ENCODE data around the gene SCAMP2. TPM values are rescaled to one million over a fixed set of nuclear protein-coding genes. Genes with fewer than 3 reads are reported as not detected.

Gene SCAMP2
- total RNA-seq, 1 experiment from 2014 or later: 50.2 TPM

- Histone ChIP-seq H3K27ac (ENCODE audit: insufficient read length, low read depth, low read length) (no peak overlapping the region), H3K23me2 (ENCODE audit: insufficient read length, low read depth, low read length, poor library complexity, severe bottlenecking) (peaks cover 12% of the 10 kb centered on the region), H3K4ac (ENCODE audit: low read depth, low read length) (no peak overlapping the region), H2BK5ac (ENCODE audit: insufficient read length, low read length) (no peak overlapping the region), H2BK12ac (ENCODE audit: insufficient read length, low read depth, low read length) (no peak overlapping the region), H3K79me1 (ENCODE audit: insufficient read depth, low read depth, low read length, poor library complexity, severe bottlenecking) (peaks cover 2% of the 10 kb centered on the region), H3K27me3 (ENCODE audit: insufficient read depth, low read length) (no peaks in the 10 kb centered on the region), H3K9ac (ENCODE audit: extremely low read depth, insufficient read length, low read length) (no peak overlapping the region), H3K14ac (ENCODE audit: insufficient read depth, low read length) (no peak overlapping the region), H3K4me1 (ENCODE audit: insufficient read depth, low read length) (no peaks in the 10 kb centered on the region), H3K18ac (ENCODE audit: insufficient read length, low read depth, low read length) (no peak overlapping the region), H3K4me2 (ENCODE audit: insufficient read depth, insufficient read length, low read length) (no peak overlapping the region), H2AFZ (ENCODE audit: low read length) (no peak overlapping the region), H4K8ac (replicated peaks; ENCODE audit: insufficient read length, low read depth, low read length) (no peak overlapping the region), H2BK120ac (ENCODE audit: low read depth, low read length, poor library complexity, severe bottlenecking) (no peak overlapping the region), H4K91ac (ENCODE audit: insufficient read length, low read depth, low read length) (no peak overlapping the region), H3T11ph (ENCODE audit: low read length) (no peak overlapping the region), H3K79me2 (ENCODE audit: insufficient read depth, low read length) (peaks cover 16% of the 10 kb centered on the region; the same call in 1 of the 2 replicates), H3K56ac (ENCODE audit: insufficient read length, low read depth, low read length) (no peak overlapping the region), H4K20me1 (ENCODE audit: control insufficient read depth, insufficient read depth, insufficient read length) (peaks cover 3% of the 10 kb centered on the region), H2AK5ac (ENCODE audit: insufficient read length, low read length) (no peak overlapping the region), H3K9me3 (ENCODE audit: control insufficient read depth, low read depth, low read length) (no peaks in the 10 kb centered on the region), H3K23ac (ENCODE audit: insufficient read length, low read depth, low read length) (no peak overlapping the region), H2BK20ac (ENCODE audit: low read depth, low read length, poor library complexity, severe bottlenecking) (no peak overlapping the region), H4K5ac (ENCODE audit: insufficient read length, low read depth, low read length) (no peak overlapping the region), H2BK15ac (ENCODE audit: low read depth, low read length) (no peak overlapping the region)
- Mint-ChIP-seq H3K9me3 (peaks cover 4% of the 10 kb centered on the region in 2 experiments; a peak in 3 of 5 replicates), H3K27me3 (ENCODE audit: low read depth) (no peaks in the 10 kb centered on the region), H3K4me1 (peaks cover 14 to 23% of the 10 kb centered on the region in 2 experiments), H3K36me3 (ENCODE audit: insufficient read depth in 1 of 3, low read depth in 3 of 3) (peaks cover 8 to 28% (median 17%) of the 10 kb centered on the region in 3 experiments), H3K27ac (no peak overlapping the region; a peak in 1 of 7 replicates), H3K4me3 (peak overlapping the region; percentile 30 to 31; a peak in 4 of 5 replicates)
- no peak for DNase-seq
- WGBS (ENCODE audit: extremely low coverage, insufficient read length, low lambda C conversion rate): no CpG with 5 or more reads among the region's 6 CpGs
- no peak for TF ChIP-seq CTCF (conservative IDR thresholded peaks at IDR 0.05)
Measured at GRCh38 chr15:74870436-74871215, 2.5 kb downstream of the SCAMP2 start.
